ENCODE results near the gene B3GNT3. TPM values are rescaled to one million over a fixed set of nuclear protein-coding genes. Genes with fewer than 3 reads are reported as not detected.
A peak's percentile ranks its signal among the peaks of the same experiment; 100 is the strongest.

B3GNT3 gene
- total and polyA plus RNA-seq, 9 of the 15 experiments (the other 6 are each of a cell fraction or from before 2014, with no cell fraction given), result 0.06 to 0.11 (median 0.07) TPM; not detected in 6

- TF ChIP-seq CLOCK (CRISPR knock-in tag; IDR thresholded peaks at IDR 0.05; ENCODE audit: borderline replicate concordance) (no peak), NFIC (IDR thresholded peaks at IDR 0.05) (peak; percentile 84), HSF4 (CRISPR knock-in tag; IDR thresholded peaks at IDR 0.05; ENCODE audit: borderline replicate concordance) (no peak), NR4A1 (CRISPR knock-in tag; IDR thresholded peaks at IDR 0.05) (0 out of 2 replicates have a peak, but pooled peaks have one; percentile 72), NR4A1 (tag; IDR thresholded peaks at IDR 0.05) (no peak), E2F4 (CRISPR knock-in tag; IDR thresholded peaks at IDR 0.05; ENCODE audit: low read depth) (peak; percentile 52; the same call in 1 of the 2 replicates), TRIM25 (IDR thresholded peaks at IDR 0.05; ENCODE audit: borderline replicate concordance) (no peak), ZNF77 (CRISPR knock-in tag; IDR thresholded peaks at IDR 0.05) (no peak), TFAP4 (CRISPR knock-in tag; IDR thresholded peaks at IDR 0.05; ENCODE audit: borderline replicate concordance) (peak; percentile 62), ADNP (tag; IDR thresholded peaks at IDR 0.05) (no peak), BCOR (IDR thresholded peaks at IDR 0.05) (peak; percentile 60; the same call in 1 of the 2 replicates), ZNF224 (CRISPR knock-in tag; IDR thresholded peaks at IDR 0.05) (peak; percentile 68; the same call in 1 of the 2 replicates), MCM3 (IDR thresholded peaks at IDR 0.05) (no peak), ZNF740 (CRISPR knock-in tag; IDR thresholded peaks at IDR 0.05) (peak; percentile 60; the same call in 1 of the 2 replicates), ZNF740 (tag; IDR thresholded peaks at IDR 0.05) (no peak), ZNF165 (CRISPR knock-in tag; IDR thresholded peaks at IDR 0.05; ENCODE audit: borderline replicate concordance) (no peak), ZNF785 (CRISPR knock-in tag; IDR thresholded peaks at IDR 0.05) (no peak), PHF21A (IDR thresholded peaks at IDR 0.05; ENCODE audit: borderline replicate concordance, low read depth) (no peak), ARID3B (CRISPR knock-in tag; IDR thresholded peaks at IDR 0.05; ENCODE audit: borderline replicate concordance) (no peak)
Measured at GRCh38 chr19:17841810-17842662, 47.1 kb downstream of the B3GNT3 start (continued).

All from K562 (cell line).